GM12874 (cell line): ENCODE data around the gene ADTRP.

ENCODE experiments used
- CTCF ChIP-seq: IDR thresholded peaks from 2 replicates; pipeline ENCODE4 v1.5.1; 2011; ENCODE audit warnings: low read depth, mild to moderate bottlenecking, control low read depth, low read length, moderate library complexity; ENCODE audit not compliant: insufficient read depth

ADTRP gene

GRCh38 chr6:11684901-11685480 lies 93.6 kb downstream of the ADTRP start:
- no peak for TF ChIP-seq CTCF

GRCh38 chr6:11683871-11684270 lies 94.7 kb downstream of the ADTRP start:
- TF ChIP-seq CTCF = no peak

- no peak for TF ChIP-seq CTCF
These were observed 96.0 kb downstream of the ADTRP start for GRCh38 chr6:11682561-11682975.

- TF ChIP-seq CTCF = no peak
These were observed 96.8 kb downstream of the ADTRP start for GRCh38 chr6:11681770-11682169.

- no peak for TF ChIP-seq CTCF
These were observed 97.2 kb downstream of the ADTRP start for GRCh38 chr6:11681357-11681756.

GRCh38 chr6:11679099-11679498 lies 99.5 kb downstream of the ADTRP start:
- TF ChIP-seq CTCF = no peak

- peak; percentile 36; the same call in 1 of the 2 replicates for TF ChIP-seq CTCF
These were observed 103.0 kb downstream of the ADTRP start for GRCh38 chr6:11675601-11676000.
